Activated CD8-positive, alpha-beta memory T cell treated with anti-CD3 and anti-CD28 coated beads, Interleukin-2, amount 50 U/mL, for 1 hour (primary cell): ENCODE results near the gene SEMA5A.

Source experiments
- DNase-seq: peaks from one replicate; pipeline ENCODE4 v3.0.0-alpha.2; 2020; ENCODE audit errors: extremely low read depth

Gene SEMA5A

DNA sequence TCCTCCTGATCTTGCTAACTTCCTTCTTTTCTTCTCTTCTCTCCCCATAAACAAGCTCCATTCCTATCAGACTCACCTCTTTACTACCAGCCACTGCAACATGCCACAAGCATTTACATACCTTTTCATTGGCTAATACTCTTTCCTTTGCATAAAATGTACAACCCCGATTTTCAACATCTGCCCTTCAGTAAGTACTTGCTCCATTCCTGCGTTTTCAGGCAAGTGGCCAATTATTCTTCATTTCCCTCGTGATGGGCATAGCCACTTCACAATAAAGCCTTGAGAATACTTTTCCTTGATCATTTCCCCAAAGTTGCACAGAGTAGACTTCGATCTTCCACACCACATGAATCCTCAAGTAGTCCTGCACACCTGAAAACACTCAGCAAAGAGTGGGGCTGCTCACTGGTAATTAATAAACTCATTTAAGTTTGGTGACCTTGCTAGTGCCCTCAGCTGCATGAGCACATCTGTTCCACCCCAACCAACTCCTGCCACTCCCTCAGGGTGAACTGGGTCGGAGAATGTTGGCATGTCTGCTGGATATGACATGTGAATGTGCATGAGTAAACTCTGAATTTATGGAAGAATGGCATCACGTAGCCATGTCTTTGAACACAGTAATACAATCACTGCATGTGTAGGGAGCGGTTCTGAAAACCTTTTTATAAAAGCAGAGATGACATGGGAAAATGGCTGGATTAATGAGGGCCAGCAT is 535.8 kb downstream of the SEMA5A start:
- DNase-seq = no peak

- DNase-seq = no peak
Observed at GRCh38 chr5:8997542-8998070, 548.3 kb downstream of the SEMA5A start.

- DNase-seq = no peak
Observed at GRCh38 chr5:8993031-8993430, 552.8 kb downstream of the SEMA5A start.
